Loucy (cell line): ENCODE results near the gene CTSV.
"Not testable (repeated sequence)": the region's sequence is repeated elsewhere in the genome, so short reads cannot be mapped to it uniquely, and the experiment has no call there.

Experiments used
- CTCF ChIP-seq: fragments of 200-600 bp; sonication (generic); conservative IDR thresholded peaks from 2 replicates; pipeline ENCODE4 v1.5.1; 2014; ENCODE audit warnings: mild to moderate bottlenecking, antibody characterized with exemption, low read length
- EZH2phosphoT487 ChIP-seq: fragments of 200-600 bp; IDR thresholded peaks from 2 replicates; pipeline ENCODE4 v1.6.1; 2018; ENCODE audit warnings: antibody characterized with exemption, mild to moderate bottlenecking, moderate library complexity, borderline replicate concordance

- not testable (repeated sequence) for TF ChIP-seq CTCF, EZH2phosphoT487
Measured at GRCh38 chr9:97087668-97088215, 48.8 kb upstream of the CTSV start.
